H1 (cell line): Measurements from ENCODE around the gene CREBL2.

Experiments used
- ATF2 ChIP-seq: IDR thresholded peaks from 2 replicates; pipeline ENCODE4 v1.6.1; 2012; ENCODE audit warnings: low read length, inconsistent platforms
- EP300 ChIP-seq, 2 experiments: IDR thresholded peaks; 1 replicate in 1 of 2; 2 replicates in 1 of 2; pipeline ENCODE4 v1.6.1; 2011 to 2012; ENCODE audit warnings: low read depth in 2 of 2, low read length in 2 of 2, mild to moderate bottlenecking in 2 of 2, borderline replicate concordance in 1 of 2, inconsistent platforms in 1 of 2, moderate library complexity in 1 of 2
- EZH2 ChIP-seq: fragments of 200-600 bp; sonication (generic); IDR thresholded peaks from 2 replicates; pipeline ENCODE4 v1.7.1; 2012; ENCODE audit warnings: low read depth, mild to moderate bottlenecking, moderate library complexity, low read length, inconsistent platforms; ENCODE audit not compliant: severe bottlenecking
- JUN ChIP-seq: IDR thresholded peaks from 2 replicates; pipeline ENCODE4 v1.6.1; 2011; ENCODE audit warnings: low read depth, mild to moderate bottlenecking, improper control_type of control experiment, low read length
- POLR2A ChIP-seq, 2 experiments: IDR thresholded peaks; 1 replicate in 1 of 2; 2 replicates in 1 of 2; pipeline ENCODE4 v1.6.1; 2011; ENCODE audit warnings: low read depth in 2 of 2, low read length in 2 of 2, mild to moderate bottlenecking in 2 of 2; ENCODE audit errors: control extremely low read depth in 1 of 2
- POLR2AphosphoS5 ChIP-seq: IDR thresholded peaks from 2 replicates; pipeline ENCODE4 v1.6.1; 2011; ENCODE audit warnings: low read depth, low read length
- RAD21 ChIP-seq, 2 experiments: IDR thresholded peaks in 1 of 2; conservative IDR thresholded peaks in 1 of 2; 2 replicates each; pipeline ENCODE4 v1.6.1; 2011; ENCODE audit warnings: low read depth in 2 of 2, low read length in 2 of 2, improper control_type of control experiment in 1 of 2, inconsistent platforms in 1 of 2, mild to moderate bottlenecking in 1 of 2, moderate library complexity in 1 of 2
- RXRA ChIP-seq: IDR thresholded peaks from 2 replicates; pipeline ENCODE4 v1.6.1; 2011; ENCODE audit warnings: low read depth, mild to moderate bottlenecking, low read length, moderate library complexity; ENCODE audit not compliant: insufficient read depth
- TAF1 ChIP-seq: IDR thresholded peaks from 2 replicates; pipeline ENCODE4 v1.6.1; 2011; ENCODE audit warnings: mild to moderate bottlenecking, low read depth, low read length
- ZNF274 ChIP-seq: IDR thresholded peaks from 2 replicates; pipeline ENCODE4 v1.7.0; 2012; ENCODE audit warnings: low read length, borderline replicate concordance; ENCODE audit errors: extremely low read depth
- TF ChIP-seq, protein P1 (sequence below), 3 experiments: IDR thresholded peaks; 1 replicate in 2 of 3; 2 replicates in 1 of 3; pipeline versions ENCODE4 v1.5.1 to v1.6.1; 2011; ENCODE audit warnings: low read length in 3 of 3, mild to moderate bottlenecking in 3 of 3, inconsistent platforms in 2 of 3, low read depth in 1 of 3, moderate library complexity in 1 of 3; ENCODE audit not compliant: insufficient read depth in 1 of 3; ENCODE audit errors: control extremely low read depth in 1 of 3
- TF ChIP-seq, protein P2 (sequence below): IDR thresholded peaks from 2 replicates; pipeline ENCODE4 v1.6.1; 2011; ENCODE audit warnings: low read length, improper control_type of control experiment

DNA sequence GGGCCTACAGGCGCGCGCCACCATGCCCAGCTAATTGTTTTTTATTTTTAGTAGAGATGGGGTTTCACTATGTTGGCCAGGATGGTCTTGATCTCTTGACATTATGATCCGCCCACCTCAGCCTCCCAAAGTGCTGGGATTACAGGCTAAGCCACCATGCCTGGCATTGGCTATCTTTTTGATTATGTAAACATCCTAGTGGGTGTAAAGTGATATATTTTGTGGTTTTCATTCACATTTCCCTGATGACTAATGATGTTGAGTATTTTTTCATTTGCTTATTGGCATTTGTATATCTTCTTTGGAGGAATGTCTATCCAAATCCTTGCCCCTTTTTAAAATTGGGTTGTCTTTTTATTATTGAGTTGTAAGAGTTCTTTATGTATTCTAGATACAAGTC lies 16.3 kb downstream of the CREBL2 start:
- TF ChIP-seq, protein P1, sequence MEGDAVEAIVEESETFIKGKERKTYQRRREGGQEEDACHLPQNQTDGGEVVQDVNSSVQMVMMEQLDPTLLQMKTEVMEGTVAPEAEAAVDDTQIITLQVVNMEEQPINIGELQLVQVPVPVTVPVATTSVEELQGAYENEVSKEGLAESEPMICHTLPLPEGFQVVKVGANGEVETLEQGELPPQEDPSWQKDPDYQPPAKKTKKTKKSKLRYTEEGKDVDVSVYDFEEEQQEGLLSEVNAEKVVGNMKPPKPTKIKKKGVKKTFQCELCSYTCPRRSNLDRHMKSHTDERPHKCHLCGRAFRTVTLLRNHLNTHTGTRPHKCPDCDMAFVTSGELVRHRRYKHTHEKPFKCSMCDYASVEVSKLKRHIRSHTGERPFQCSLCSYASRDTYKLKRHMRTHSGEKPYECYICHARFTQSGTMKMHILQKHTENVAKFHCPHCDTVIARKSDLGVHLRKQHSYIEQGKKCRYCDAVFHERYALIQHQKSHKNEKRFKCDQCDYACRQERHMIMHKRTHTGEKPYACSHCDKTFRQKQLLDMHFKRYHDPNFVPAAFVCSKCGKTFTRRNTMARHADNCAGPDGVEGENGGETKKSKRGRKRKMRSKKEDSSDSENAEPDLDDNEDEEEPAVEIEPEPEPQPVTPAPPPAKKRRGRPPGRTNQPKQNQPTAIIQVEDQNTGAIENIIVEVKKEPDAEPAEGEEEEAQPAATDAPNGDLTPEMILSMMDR (IDR thresholded peaks at IDR 0.05; ENCODE audit: control extremely low read depth in 1 of 3, insufficient read depth in 1 of 3, low read depth in 1 of 3, low read length in 3 of 3) = no peak
- TF ChIP-seq TAF1 (no peak), RXRA (no peak), ATF2 (no peak), JUN (no peak), POLR2A (IDR thresholded peaks at IDR 0.05; ENCODE audit: control extremely low read depth in 1 of 2, low read depth in 2 of 2, low read length in 2 of 2) (no peak), ZNF274 (no peak), EP300 (IDR thresholded peaks at IDR 0.05; ENCODE audit: borderline replicate concordance in 1 of 2, low read depth in 2 of 2, low read length in 2 of 2) (no peak), EZH2 (no peak), POLR2AphosphoS5 (no peak), RAD21 (IDR thresholded peaks at IDR 0.05 in 1 of 2, conservative IDR thresholded peaks at IDR 0.05 in 1 of 2; ENCODE audit: low read depth in 2 of 2, low read length in 2 of 2) (no peak)
- TF ChIP-seq, protein P2, sequence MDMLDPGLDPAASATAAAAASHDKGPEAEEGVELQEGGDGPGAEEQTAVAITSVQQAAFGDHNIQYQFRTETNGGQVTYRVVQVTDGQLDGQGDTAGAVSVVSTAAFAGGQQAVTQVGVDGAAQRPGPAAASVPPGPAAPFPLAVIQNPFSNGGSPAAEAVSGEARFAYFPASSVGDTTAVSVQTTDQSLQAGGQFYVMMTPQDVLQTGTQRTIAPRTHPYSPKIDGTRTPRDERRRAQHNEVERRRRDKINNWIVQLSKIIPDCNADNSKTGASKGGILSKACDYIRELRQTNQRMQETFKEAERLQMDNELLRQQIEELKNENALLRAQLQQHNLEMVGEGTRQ = no peak
